CD4-positive, alpha-beta T cell treated with Interleukin-12 subunit alpha and Interleukin-12 subunit beta, for 1 hour (primary cell): ENCODE results near the gene DMD.

ENCODE experiments used
- DNase-seq: peaks from one replicate; pipeline ENCODE4 v3.0.0-alpha.2; 2020

DMD gene

DNA sequence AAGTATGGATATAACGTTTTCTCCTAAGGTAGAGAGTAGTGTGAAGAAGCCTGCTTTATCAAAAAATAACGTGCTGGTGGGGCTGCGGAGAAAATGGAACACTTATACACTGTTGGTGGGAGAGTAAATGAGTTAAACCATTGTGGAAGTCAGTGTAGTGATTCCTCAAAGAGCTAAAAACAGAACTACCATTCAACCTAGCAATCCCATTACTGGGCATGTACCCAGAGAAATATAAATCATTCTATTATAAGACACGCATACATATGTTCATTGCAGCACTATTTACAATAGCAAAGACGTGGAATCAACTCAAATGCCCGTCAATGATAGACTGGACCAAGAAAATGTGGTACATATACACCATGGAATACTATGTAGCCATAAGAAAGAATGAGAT is 196.4 kb downstream of the DMD start:
- no peak for DNase-seq

GRCh38 chrX:33014086-33014485 is 197.3 kb downstream of the DMD start:
- no peak for DNase-seq

DNA sequence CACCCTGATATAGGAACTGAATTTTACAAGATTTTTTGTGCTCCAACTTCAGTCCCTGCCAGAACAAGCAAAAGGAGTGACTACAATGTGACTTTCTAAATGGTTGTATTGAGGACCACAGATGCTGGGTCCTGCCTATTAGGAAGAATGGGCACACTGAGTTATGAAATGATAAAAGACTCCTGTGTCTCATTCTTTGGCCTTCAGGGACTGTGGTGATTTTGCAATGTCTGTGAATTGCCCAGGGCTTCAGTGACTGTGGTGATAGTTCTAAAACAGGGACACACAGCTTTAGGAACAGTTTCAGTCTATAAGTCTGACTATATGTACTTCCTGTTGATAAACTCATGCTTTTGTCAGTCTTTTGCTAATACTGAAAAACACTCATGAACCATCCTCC is 210.2 kb downstream of the DMD start:
- no peak for DNase-seq

DNA sequence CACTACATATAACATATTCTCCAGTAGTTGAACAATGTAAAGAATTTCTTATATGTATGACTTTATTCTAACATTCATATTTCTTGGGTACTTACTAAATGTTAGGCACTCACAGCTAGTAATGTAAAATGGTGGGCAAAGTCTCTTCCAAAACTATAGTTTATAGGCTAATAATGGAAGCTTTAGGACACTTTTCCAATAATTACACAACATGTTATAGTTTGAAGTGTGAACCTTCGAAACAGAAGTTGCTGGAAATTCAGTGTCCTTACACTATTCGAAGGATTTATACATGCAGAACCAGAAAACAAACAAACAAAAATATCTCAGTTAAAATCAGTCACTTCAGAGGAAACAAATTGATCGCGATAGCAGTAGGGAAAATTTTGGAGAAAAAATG is 212.6 kb downstream of the DMD start:
- DNase-seq, result no peak

- DNase-seq, result no peak
These were observed 215.9 kb downstream of the DMD start for GRCh38 chrX:32995427-32995826.

DNA sequence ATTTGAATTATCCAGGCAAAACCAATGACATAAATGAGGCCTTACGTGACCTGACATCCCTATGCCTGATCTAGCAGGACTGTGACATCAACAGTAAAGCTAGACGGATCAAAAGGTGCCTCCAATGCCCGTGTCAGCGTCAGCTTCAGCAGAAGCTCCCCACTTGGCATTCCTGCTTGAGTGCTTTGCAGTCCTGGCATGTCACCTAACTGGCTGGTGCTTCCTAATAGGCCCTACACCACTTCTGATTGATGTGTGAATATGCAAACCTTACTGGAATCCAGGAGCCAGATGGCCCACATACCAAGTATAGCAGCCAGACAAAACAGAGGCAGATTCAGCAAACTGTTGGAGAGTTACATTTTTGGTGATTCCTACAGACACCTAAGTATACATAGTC is 224.2 kb downstream of the DMD start:
- DNase-seq, result no peak

GRCh38 chrX:32985544-32985943 is 225.8 kb downstream of the DMD start:
- DNase-seq, result no peak

- no peak for DNase-seq
These were observed 244.5 kb downstream of the DMD start for GRCh38 chrX:32966821-32967355.

GRCh38 chrX:32954125-32954524 is 257.2 kb downstream of the DMD start:
- DNase-seq, result no peak

DNA sequence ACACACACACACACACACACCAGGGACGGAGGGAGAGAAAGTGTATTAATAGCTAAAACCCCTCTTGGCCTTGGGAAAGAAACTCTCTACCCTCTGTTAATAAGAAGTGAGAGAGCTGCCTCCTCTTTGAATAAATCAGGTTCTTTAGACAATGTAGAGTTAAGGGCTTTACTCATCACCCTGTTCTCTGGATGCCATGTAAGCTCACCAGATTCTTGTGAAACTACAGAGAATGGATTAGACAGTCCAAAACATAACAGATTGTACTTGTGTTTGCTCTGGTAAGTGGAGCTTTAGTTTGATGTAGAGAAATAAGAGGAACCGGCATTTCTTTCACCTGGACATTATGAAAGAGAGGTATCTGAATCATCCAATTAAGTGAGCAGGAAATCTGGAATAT is 263.2 kb downstream of the DMD start:
- DNase-seq, result no peak

DNA sequence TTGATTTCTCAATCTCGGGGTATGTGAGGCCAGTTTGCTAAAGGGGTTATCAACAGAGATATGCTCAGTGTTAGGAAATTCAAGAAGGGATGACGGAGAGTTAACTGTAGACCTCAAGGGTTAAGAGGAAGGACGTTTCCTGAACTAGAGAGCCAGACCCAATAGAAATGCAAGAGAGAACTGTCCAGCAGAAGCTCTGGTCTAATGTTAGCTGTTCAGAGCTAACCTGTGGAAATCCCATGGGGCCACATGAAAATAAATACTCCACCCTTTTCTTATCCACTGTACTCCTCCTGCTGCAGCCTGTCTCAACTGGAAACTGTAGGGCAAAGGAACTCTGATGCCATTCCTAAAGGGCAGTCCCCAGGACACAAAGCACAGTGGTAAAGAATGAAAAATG is 274.3 kb downstream of the DMD start:
- DNase-seq, result no peak

DNA sequence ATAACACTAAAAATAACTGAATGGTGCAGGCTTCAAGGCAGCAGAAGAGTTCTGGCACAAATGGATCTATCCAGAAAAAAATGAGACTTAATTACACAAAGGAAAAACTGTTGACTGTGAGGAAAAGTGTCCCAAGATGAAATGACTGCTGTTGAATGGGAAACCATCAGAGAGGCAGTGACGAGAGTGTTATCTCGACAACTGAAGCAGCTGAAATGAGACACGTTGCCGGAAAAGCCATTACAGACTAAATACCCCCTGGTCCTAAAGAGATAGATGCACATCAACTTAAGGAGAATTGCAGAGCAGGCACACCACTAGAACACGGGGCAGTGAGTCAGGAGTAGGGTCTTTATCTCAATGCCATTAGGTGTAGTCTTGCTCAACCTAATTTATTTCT is 277.8 kb downstream of the DMD start:
- DNase-seq, result no peak

- DNase-seq, result no peak
These were observed 282.3 kb downstream of the DMD start for GRCh38 chrX:32929040-32929439.

GRCh38 chrX:32896088-32896487 is 315.3 kb downstream of the DMD start:
- no peak for DNase-seq

GRCh38 chrX:32894679-32895078 is 316.7 kb downstream of the DMD start:
- DNase-seq, result no peak

DNA sequence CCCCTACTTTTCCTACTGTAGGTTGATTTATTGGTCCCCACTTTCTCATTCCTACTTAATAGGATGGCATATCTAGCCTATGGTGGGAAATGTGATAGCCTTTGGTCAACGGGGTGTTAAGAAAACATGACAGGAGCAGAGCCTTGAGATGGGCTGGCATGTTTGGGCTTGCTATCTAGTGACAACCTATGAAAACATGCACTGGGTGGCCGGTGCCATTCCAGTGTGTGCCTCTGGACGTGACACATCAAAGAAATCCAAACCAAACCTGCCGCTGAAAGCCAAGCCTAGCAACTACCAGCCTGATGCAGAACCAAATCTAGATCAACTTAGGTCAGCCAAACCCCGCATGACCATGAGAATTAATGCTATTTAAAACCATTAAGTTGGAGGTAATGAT is 317.6 kb downstream of the DMD start:
- DNase-seq, result no peak

DNA sequence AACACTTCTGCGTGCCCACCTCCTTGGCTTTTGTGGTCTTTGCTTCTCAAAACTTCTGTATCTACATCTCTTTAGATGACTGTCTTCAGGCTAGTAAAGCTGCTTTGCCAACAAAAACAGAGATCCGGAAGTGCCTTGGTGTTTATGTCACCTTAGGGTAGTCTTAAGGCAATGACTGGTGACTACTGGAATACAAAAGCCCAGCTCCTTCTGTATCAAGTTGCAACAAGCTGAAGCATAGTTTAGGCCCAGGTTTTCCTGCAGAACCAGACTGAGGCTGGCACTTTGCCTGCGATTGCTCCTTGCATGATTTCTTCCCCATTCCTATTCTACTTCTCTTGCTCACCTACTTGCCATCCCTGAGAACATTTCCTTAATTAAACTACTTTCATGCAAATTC is 333.8 kb downstream of the DMD start:
- no peak for DNase-seq

- no peak for DNase-seq
These were observed 336.5 kb downstream of the DMD start for GRCh38 chrX:32874839-32875238.

- DNase-seq, result no peak
These were observed 337.6 kb downstream of the DMD start for GRCh38 chrX:32873786-32874185.

DNA sequence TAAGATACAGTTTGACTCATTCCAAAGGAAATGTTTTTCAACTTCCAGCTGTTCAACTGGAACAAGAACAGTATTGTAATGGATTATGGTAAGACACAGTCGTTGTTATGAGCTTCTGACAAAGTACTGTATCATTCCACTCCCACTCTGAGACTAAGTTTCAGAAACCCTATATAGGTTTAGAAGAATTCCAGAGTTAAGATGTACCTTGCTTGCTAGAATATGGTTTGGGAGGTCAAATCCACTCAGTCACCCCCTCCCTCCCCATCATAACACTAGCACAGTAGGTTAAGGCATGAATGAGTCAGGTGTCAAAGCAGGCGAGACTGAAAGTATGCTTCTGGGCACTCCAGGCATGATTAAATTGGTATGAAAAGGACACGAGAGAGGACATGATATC is 339.7 kb downstream of the DMD start:
- DNase-seq, result no peak

DNA sequence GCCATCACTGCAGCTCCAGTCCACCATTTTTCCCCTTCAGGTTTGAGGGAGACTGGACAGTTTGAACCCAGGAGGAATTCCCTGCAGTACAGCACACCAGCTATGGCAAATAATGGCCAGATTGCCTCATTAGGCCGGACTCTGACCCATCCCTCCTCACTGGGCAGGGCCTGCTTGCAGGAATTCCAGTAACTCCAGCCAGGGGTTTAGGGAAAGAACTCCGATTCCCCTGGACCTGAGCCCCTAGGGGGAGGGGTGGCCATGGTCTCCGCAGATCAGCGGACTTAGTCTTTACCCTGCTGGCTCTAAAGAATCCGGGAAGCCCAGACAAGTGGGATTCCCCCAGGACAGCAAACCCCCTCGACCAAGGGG is 342.8 kb downstream of the DMD start:
- DNase-seq, result no peak

DNA sequence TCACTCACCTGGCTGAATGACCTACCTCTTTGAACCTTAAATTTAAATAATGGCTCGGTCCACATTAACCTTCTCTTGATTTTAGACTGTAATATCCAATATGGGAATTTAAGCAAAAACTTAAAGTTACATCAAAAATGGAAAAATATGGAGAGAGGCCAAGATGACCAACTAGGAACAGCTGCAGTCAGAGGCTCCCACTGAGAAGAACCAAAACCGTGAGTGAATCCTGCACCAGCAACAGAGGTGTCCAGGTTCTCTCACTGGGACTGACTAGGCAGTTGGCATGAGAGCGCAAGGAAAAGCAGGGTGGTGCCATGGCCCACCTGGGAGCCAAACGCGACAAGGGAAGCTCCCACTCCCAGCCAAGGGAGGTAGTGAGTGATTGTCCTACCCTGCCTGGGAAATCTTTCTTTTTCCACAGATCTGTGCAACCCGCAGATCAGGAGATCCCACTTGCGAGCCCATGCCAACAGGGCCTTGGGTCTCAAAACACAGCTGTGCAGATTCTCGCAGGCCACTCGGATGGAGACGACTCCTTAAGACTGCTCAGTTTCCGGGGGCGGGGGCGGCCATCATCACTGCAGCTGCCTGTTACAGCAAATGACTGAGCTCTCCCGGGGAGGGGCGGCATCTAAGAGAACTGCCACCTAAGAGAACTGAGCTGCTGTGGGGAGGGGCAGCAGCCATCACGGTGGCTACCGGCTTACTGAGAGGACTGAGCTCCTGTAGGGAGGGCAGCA is 343.4 kb downstream of the DMD start:
- DNase-seq, result no peak

GRCh38 chrX:32852203-32852602 is 359.1 kb downstream of the DMD start:
- DNase-seq, result no peak

DNA sequence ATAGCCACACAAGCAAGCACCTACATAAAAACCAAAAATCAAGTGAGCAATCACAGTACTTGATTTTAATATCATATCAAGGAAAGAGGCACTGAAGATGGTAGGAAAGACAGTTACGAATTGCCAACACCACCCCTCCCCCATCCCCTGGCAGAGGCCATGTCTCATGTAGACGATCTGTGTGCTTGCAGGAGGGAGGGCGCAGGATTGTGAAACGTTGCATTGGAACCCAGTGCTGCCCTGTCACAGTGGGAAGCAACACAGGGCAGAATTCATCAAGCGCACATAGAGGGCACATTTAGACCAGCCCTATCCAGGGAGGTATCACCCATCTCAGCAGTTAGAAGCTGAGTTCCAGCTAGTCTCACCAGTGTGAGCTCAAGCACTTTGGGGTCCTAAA is 359.8 kb downstream of the DMD start:
- DNase-seq, result no peak

GRCh38 chrX:32847921-32848320 is 363.4 kb downstream of the DMD start:
- no peak for DNase-seq
